Lower leg skin (tissue), 3 donors: ENCODE data around the gene FAS.

Source experiments
- CTCF ChIP-seq, 3 donors: fragments of 450-650 bp; IDR thresholded peaks; one replicate each; pipeline ENCODE4 v1.5.1; 2016; ENCODE audit warnings: antibody characterized with exemption in 3 of 3, mild to moderate bottlenecking in 3 of 3, moderate library complexity in 2 of 3
- POLR2A ChIP-seq, 2 donors: fragments of 450-650 bp; IDR thresholded peaks; one replicate each; pipeline ENCODE4 v1.6.1; 2016 to 2017; ENCODE audit warnings: antibody characterized with exemption in 2 of 2, mild to moderate bottlenecking in 1 of 2, moderate library complexity in 1 of 2

GRCh38 chr10:88979603-88980002 is 11.0 kb upstream of the FAS start:
- TF ChIP-seq POLR2A (IDR thresholded peaks at IDR 0.05) (no peak), CTCF (IDR thresholded peaks at IDR 0.05) (no peak)
